ENCODE results near the gene LRRC75B.
"Not testable (repeated sequence)": the region's sequence is repeated elsewhere in the genome, so short reads cannot be mapped to it uniquely, and the experiment has no call there.

DNA sequence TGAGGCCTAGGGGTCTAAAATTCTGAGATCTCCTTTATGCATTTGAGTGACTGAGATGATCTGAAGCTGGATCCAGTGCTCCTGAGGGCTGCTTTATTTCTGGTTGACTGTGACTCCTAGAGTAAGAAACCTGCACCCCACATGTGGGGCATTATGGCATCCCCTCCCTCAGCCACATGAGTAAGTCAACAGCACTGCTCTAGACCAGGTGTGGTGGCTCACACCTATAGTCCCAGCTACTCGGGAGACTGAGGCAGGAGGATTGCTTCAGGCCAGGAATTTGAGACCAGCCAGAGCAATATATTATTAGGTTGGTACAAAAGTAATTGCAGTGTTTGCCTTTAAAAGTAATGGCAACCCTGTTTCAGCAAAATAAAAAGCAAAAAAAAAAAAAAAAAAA is 49.4 kb upstream of the LRRC75B start:
- not testable (repeated sequence) for TF ChIP-seq CTCF (IDR thresholded peaks at IDR 0.05); ZFX (IDR thresholded peaks at IDR 0.05; ENCODE audit: borderline replicate concordance)

Data from 22Rv1 (cell line).